ENCODE results near the gene ADAM10. TPM values are rescaled to one million over a fixed set of nuclear protein-coding genes. Genes with fewer than 3 reads are reported as not detected.
A peak's percentile ranks its signal among the peaks of the same experiment; 100 is the strongest.

Gene ADAM10
- total RNA-seq, 1 donor from 2014 or later = 64.9 TPM

- ATAC-seq = no peak
- no peak for DNase-seq (ENCODE audit: missing footprints)
- intact Hi-C loops (cut with DNase I) = no loop called here
Observed at GRCh38 chr15:58694641-58695398, 54.7 kb downstream of the ADAM10 start.

DNA sequence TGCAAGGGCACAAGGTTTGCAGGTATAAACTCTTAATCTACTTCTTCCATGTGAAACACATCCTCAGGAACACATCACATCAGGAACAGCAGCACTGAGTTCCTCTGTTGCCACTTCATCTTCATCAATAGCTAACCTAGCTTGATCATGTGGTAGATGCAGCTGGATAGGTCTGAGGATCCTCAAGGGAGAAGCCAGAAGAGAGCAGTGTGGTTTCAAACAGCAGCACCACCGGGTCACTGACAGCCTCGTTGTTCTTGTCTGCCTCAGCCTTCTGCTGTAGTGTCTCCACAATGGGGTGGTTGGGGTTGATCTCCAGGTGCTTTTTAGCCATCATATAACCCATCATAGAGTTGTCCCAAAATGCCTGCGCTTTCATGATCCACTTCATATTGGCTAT, 58.8 kb downstream of the ADAM10 start:
- intact Hi-C loops (cut with DNase I) = no loop called here
- no peak for ATAC-seq

DNA sequence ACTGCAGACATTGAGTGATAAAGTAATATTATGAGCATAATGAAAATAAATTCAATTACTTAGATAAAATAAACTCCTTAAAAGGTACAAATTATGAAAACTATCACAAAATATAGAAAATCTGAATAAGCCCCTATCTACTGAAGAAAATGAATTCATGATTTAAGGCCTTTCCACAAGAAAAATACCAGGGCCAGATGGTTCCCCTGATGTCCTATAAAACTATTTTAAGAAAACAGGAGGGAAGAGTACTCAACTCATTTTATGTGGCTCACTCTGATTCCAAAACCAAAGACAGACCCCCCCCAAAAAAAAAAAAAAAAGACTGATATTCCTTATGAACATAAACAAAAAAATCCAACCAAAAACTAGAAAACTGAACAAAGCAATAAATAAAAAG, 59.9 kb downstream of the ADAM10 start:
- intact Hi-C loops (cut with DNase I) = no loop called here
- DNase-seq (ENCODE audit: missing footprints) (no peak), ATAC-seq (no peak)

More for the DNA sequence above, 58.8 kb downstream of the ADAM10 start:
- no peak for DNase-seq (ENCODE audit: missing footprints)

DNA sequence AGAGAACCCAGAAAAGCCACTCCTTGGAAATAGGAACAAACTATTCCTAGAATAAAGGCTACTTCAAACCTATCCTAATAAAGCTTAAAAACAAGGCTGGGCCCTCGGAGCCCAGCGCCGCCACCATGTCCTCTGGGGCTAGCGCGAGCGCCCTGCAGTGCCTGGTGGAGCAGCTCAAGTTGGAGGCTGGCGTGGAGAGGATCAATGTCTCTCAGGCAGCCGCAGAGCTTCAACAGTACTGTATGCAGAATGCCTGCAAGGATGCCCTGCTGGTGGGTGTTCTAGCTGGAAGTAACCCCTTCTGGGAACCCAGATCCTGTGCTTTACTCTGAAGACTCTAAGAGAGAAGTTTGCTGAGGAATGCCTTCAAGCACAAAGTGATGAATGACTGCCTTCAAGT, 63.2 kb downstream of the ADAM10 start:
- ATAC-seq (no peak), DNase-seq (ENCODE audit: missing footprints) (no peak)
- intact Hi-C loops (cut with DNase I) = no loop called here

GRCh38 chr15:58684751-58685150, 64.8 kb downstream of the ADAM10 start:
- intact Hi-C loops (cut with DNase I) = no loop called here
- DNase-seq (ENCODE audit: missing footprints) (no peak), ATAC-seq (no peak)

DNA sequence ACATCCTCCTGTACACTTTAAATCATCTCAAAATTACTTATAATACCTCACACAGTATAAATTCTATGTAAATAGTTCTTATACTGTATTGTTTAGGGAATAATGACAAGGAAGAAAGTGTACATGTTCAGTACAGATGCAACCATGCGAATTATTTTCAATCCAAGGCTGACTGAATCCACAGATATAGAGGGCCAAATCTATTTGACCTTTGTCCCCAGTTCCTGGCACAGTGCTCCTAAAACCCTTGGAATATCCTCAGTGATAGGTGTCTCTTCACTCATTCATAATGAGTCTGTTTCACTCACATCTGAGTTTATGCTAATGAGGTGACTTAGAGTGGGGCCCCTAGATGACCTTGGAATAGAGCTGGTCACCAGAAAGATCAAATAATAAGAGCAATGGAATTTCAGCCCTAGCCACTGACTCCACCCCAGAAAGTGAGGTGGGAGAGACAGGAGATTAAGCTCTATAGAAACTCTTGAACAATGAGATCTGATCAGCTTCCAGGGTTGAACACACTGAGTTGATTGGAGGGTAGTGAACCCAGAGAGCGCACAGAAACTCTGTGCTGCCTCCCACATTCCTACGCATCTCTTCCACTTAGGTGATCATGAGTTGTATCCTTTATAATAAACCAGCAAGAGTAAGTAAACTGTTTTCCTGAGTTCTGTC, 65.3 kb downstream of the ADAM10 start:
- intact Hi-C loops (cut with DNase I) = no loop called here
- no peak for DNase-seq (ENCODE audit: missing footprints)
- no peak for ATAC-seq

GRCh38 chr15:58682234-58682633, 67.3 kb downstream of the ADAM10 start:
- ATAC-seq (no peak), DNase-seq (ENCODE audit: missing footprints) (no peak)
- intact Hi-C loops (cut with DNase I) = no loop called here

- DNase-seq (ENCODE audit: missing footprints) (no peak), ATAC-seq (no peak)
- intact Hi-C loops (cut with DNase I) = loop anchor here (5.0 kb wide), 1 partner anchor 69 kb away; the partner anchor contains the start of gene ADAM10
Observed at GRCh38 chr15:58678683-58679082, 70.8 kb downstream of the ADAM10 start.

DNA sequence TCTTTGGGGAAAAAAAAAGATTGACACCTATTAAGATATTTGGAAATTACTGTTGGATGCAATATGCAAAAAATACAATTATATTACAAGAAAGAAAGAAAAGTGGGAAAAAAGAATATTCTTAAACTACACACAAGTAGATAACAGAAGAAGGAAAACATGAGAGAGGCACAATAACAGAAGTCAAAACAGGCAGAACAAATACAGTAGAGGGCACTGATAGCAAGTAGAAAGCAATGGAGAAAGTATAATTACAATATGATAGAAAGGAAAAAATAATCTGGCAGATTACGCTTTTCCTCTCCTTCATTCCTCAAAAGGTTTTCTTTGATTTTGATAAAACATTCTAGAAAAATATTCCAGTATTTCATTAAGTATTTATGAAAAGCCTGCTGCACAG, 72.1 kb downstream of the ADAM10 start:
- intact Hi-C loops (cut with DNase I) = loop anchor here (5.0 kb wide), 1 partner anchor 70 kb away; the partner anchor contains the start of gene ADAM10
- no peak for ATAC-seq
- DNase-seq (ENCODE audit: missing footprints) = no peak

GRCh38 chr15:58676766-58677165, 72.7 kb downstream of the ADAM10 start:
- intact Hi-C loops (cut with DNase I) = loop anchor here (5.0 kb wide), 1 partner anchor 71 kb away; the partner anchor contains the start of gene ADAM10
- ATAC-seq (no peak), DNase-seq (ENCODE audit: missing footprints) (no peak)

DNA sequence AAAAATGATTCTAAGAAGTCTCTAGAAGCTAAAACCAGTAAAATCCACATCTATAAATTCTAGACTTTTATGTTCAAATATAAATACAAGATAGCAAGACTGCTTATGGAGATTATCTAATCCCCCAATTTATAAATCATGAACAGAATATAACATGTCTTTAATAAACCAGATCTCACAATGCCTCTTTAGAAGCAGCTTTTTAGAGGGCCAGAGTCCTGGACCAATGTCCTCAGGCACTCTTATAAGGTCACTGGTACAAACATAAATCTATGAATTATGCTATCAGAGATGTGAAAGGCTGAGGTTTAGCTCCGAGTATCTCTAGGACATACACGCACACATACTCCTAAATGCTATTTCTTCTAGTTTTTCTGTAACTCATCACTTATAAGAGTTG, 78.3 kb downstream of the ADAM10 start:
- ATAC-seq = no peak
- no peak for DNase-seq (ENCODE audit: missing footprints)
- intact Hi-C loops (cut with DNase I) = no loop called here

- DNase-seq (ENCODE audit: missing footprints) = no peak
- intact Hi-C loops (cut with DNase I) = loop anchor here (5.0 to 10.0 kb wide), 2 partner anchors 122 to 404 kb away; no protein-coding TSS in a partner anchor
- peak; percentile 71 for ATAC-seq
Observed at GRCh38 chr15:58669108-58669507, 80.4 kb downstream of the ADAM10 start.

DNA sequence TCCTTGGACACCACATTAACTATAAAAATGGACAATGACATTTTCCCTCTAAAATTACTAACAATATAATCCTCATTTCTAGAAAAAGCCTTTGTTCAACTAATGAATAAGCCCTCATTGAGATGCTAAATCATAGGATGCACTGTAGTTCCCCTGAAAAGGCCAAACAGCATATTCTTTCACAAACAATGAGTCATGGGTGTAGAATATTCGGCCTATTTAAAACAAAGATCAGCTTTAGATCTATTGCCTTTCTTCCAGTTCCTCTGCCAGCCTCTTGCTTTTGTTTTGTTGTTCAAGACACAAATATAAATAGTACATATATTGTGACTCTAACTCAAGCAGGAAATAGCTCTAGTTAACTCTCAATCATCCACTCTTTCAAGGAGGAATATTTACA, 82.5 kb downstream of the ADAM10 start:
- ATAC-seq (no peak), DNase-seq (ENCODE audit: missing footprints) (no peak)
- intact Hi-C loops (cut with DNase I) = loop anchor here (5.0 to 10.0 kb wide), 2 partner anchors 120 to 402 kb away; no protein-coding TSS in a partner anchor

DNA sequence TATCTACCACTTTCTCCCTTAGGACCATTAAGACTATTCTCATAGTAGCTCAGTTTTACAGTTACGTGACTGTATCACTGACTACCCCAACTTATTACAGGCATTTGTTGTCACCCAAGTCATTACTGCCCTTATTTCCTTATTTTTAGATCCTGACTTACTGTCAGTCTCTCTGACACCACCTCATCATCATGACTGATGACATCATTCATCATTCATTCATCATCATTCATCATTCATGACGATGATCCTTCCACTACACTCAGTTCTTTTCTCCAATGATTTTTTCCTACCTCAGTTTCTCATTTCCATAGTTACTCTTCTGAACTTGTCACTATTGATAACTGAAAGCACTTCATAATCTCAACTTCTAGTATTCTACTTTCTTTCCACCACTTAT, 83.8 kb downstream of the ADAM10 start:
- intact Hi-C loops (cut with DNase I) = loop anchor here (5.0 to 10.0 kb wide), 2 partner anchors 118 to 401 kb away; no protein-coding TSS in a partner anchor
- ATAC-seq = no peak

GRCh38 chr15:58650102-58650501, 99.4 kb downstream of the ADAM10 start:
- ATAC-seq = no peak
- intact Hi-C loops (cut with DNase I) = no loop called here
- DNase-seq (ENCODE audit: missing footprints) = no peak

More for the DNA sequence above, 83.8 kb downstream of the ADAM10 start:
- no peak for DNase-seq (ENCODE audit: missing footprints)

DNA sequence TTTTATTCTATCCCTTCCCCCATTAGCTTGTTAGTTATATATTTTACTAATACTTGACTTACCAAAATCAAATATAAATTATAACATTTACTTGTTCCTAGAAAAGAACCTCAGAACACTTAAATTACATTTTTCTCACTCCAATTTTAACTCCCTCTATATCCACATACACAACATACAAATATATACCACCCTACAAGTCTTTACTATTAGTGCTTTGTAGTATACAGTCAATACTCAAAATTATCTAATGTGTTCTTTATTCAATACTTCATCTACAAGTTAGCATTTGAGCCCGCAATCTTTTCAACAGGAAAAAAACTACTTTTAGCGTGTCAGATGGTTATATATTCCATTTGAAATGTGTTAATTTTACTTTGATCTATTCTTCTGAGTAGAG, 100.3 kb downstream of the ADAM10 start:
- no peak for ATAC-seq
- DNase-seq (ENCODE audit: missing footprints) = no peak

GRCh38 chr15:58643996-58644395, 105.5 kb downstream of the ADAM10 start:
- ATAC-seq = no peak
- DNase-seq (ENCODE audit: missing footprints) = no peak
- intact Hi-C loops (cut with DNase I) = no loop called here

More for the DNA sequence above, 100.3 kb downstream of the ADAM10 start:
- intact Hi-C loops (cut with DNase I) = no loop called here

GRCh38 chr15:58641660-58642059, 107.8 kb downstream of the ADAM10 start:
- no peak for ATAC-seq
- intact Hi-C loops (cut with DNase I) = no loop called here
- DNase-seq (ENCODE audit: missing footprints) = no peak

- intact Hi-C loops (cut with DNase I) = no loop called here
- ATAC-seq (no peak), DNase-seq (ENCODE audit: missing footprints) (no peak)
Observed at GRCh38 chr15:58639992-58640391, 109.5 kb downstream of the ADAM10 start.
